ENCODE results near the gene MLKL. TPM values are rescaled to one million over a fixed set of nuclear protein-coding genes. Genes with fewer than 3 reads are reported as not detected.

The MLKL gene
- total RNA-seq, 1 experiment from 2014 or later, result 4.3 TPM

DNA sequence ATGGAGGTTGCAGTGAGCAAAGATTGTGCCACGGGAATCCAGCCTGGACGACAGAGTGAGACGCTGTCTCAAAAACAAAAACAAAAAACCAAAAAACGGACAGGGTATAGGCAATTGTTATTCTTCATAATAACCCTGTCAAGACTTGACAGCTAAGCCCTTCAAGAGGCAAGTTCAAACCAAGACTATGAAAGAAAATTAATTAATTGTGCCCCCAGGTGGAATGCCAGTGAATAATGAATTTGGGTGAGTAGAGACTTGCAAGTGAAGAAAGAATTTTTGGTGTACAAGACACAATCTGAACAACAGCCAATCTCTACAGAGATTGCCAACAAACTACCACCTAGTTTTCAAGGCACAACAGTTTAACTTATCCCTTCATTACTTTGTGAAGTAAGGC is 40.3 kb downstream of the MLKL start (continued):
- TF ChIP-seq, protein P1, sequence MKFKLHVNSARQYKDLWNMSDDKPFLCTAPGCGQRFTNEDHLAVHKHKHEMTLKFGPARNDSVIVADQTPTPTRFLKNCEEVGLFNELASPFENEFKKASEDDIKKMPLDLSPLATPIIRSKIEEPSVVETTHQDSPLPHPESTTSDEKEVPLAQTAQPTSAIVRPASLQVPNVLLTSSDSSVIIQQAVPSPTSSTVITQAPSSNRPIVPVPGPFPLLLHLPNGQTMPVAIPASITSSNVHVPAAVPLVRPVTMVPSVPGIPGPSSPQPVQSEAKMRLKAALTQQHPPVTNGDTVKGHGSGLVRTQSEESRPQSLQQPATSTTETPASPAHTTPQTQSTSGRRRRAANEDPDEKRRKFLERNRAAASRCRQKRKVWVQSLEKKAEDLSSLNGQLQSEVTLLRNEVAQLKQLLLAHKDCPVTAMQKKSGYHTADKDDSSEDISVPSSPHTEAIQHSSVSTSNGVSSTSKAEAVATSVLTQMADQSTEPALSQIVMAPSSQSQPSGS (CRISPR knock-in tag; IDR thresholded peaks at IDR 0.05; ENCODE audit: borderline replicate concordance, low read depth), result no peak
- TF ChIP-seq ZNF396 (CRISPR knock-in tag; IDR thresholded peaks at IDR 0.05; ENCODE audit: borderline replicate concordance) (no peak), SOX15 (CRISPR knock-in tag; IDR thresholded peaks at IDR 0.05) (no peak), CBFB (CRISPR knock-in tag; IDR thresholded peaks at IDR 0.05; ENCODE audit: low read depth) (no peak), ZBTB21 (CRISPR knock-in tag; IDR thresholded peaks at IDR 0.05; ENCODE audit: borderline replicate concordance) (no peak)
- TF ChIP-seq, protein P2, sequence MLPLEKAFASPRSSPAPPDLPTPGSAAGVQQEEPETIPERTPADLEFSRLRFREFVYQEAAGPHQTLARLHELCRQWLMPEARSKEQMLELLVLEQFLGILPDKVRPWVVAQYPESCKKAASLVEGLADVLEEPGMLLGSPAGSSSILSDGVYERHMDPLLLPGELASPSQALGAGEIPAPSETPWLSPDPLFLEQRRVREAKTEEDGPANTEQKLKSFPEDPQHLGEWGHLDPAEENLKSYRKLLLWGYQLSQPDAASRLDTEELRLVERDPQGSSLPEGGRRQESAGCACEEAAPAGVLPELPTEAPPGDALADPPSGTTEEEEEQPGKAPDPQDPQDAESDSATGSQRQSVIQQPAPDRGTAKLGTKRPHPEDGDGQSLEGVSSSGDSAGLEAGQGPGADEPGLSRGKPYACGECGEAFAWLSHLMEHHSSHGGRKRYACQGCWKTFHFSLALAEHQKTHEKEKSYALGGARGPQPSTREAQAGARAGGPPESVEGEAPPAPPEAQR (CRISPR knock-in tag; IDR thresholded peaks at IDR 0.05), result no peak
- TF ChIP-seq, protein P3, sequence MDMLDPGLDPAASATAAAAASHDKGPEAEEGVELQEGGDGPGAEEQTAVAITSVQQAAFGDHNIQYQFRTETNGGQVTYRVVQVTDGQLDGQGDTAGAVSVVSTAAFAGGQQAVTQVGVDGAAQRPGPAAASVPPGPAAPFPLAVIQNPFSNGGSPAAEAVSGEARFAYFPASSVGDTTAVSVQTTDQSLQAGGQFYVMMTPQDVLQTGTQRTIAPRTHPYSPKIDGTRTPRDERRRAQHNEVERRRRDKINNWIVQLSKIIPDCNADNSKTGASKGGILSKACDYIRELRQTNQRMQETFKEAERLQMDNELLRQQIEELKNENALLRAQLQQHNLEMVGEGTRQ (CRISPR knock-in tag; IDR thresholded peaks at IDR 0.05), result no peak
- TF ChIP-seq, protein P4, sequence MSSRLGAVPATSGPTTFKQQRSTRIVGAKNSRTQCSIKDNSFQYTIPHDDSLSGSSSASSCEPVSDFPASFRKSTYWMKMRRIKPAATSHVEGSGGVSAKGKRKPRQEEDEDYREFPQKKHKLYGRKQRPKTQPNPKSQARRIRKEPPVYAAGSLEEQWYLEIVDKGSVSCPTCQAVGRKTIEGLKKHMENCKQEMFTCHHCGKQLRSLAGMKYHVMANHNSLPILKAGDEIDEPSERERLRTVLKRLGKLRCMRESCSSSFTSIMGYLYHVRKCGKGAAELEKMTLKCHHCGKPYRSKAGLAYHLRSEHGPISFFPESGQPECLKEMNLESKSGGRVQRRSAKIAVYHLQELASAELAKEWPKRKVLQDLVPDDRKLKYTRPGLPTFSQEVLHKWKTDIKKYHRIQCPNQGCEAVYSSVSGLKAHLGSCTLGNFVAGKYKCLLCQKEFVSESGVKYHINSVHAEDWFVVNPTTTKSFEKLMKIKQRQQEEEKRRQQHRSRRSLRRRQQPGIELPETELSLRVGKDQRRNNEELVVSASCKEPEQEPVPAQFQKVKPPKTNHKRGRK (CRISPR knock-in tag; IDR thresholded peaks at IDR 0.05; ENCODE audit: borderline replicate concordance), result no peak

DNA sequence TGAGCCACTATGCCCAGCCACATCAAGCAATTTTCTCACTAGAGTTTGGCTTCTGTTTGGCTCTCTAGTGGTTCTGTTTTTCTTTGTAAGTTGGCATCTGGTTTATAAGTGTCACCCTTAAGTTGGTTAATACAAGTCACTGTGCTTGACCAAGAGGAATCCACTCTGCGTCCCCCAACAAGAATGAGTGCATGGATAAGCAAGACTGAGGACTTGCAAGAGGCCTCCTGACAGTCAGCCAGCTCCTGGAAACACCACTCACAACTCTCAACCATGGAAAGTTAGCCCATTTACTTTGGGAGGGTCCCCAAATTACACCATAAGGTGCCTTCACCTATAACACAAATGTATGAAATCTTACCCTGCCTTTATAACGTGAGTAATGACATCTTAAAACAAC is 41.6 kb downstream of the MLKL start:
- ATAC-seq, result no peak
- Mint-ChIP-seq H3K4me1 (0 out of 2 replicates have a peak, but pooled peaks cover 2% of the 10 kb centered on the region), H3K36me3 (peaks cover 91% of the 10 kb centered on the region), H3K27ac (no peak overlapping the region), H3K4me3 (no peak overlapping the region), H3K27me3 (ENCODE audit: low read depth) (no peaks in the 10 kb centered on the region), H3K9me3 (no peaks in the 10 kb centered on the region)
- POLR2A ChIA-PET, result interaction anchor here (0.7 kb wide), 1 partner anchor 10 kb away, joined by 3 read pairs; no protein-coding TSS in a partner anchor
- CTCF ChIA-PET, result no interaction called here
- DNase-seq (ENCODE audit: low spot score), result no peak
- TF ChIP-seq NR1H2 (CRISPR knock-in tag; IDR thresholded peaks at IDR 0.05) (no peak), SMAD3 (CRISPR knock-in tag; IDR thresholded peaks at IDR 0.05; ENCODE audit: borderline replicate concordance) (no peak), TEAD1 (CRISPR knock-in tag; IDR thresholded peaks at IDR 0.05) (no peak), NFYB (CRISPR knock-in tag; conservative IDR thresholded peaks at IDR 0.05; ENCODE audit: low read depth) (no peak), CREB1 (CRISPR knock-in tag; IDR thresholded peaks at IDR 0.05) (no peak)
- TF ChIP-seq, protein P5, sequence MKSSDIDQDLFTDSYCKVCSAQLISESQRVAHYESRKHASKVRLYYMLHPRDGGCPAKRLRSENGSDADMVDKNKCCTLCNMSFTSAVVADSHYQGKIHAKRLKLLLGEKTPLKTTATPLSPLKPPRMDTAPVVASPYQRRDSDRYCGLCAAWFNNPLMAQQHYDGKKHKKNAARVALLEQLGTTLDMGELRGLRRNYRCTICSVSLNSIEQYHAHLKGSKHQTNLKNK (CRISPR knock-in tag; IDR thresholded peaks at IDR 0.05), result no peak
- TF ChIP-seq, protein P3 (CRISPR knock-in tag; IDR thresholded peaks at IDR 0.05), result no peak

DNA sequence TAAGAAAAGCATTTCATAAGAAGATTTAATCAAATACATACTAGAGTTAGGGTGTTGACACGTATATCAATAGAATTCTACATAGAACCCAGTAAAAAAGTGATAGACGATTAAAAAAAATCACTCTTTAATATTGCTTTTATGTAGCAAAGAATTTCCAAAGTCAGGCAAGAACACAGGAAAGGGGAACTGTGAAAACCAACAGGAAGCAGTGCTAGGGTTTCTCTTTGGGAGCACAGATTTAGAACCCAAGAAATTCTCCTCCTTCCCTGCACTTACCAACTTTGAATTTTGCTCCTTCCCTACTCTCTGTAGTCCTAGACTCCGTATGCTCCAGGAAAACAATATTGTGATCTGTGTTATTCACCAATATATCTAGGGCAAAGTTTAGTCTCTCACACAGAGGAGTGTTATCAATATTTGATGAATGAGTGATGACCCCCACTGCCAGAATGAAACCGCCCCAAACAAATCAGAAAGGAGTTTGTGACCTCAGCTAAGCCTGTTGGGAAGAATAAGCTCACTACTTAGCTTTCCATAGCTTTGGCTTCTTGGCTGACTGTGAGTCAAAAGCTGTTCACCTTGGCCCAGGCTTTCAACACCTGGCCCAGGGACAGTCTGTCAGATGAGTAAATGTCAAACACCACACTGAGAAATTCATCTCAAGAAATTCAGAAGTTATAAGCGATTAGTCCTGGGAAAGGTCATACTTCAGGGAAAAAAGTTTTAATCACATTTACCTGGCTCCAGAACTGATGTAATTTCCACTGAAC is 42.6 kb downstream of the MLKL start:
- Mint-ChIP-seq H3K9me3 (no peaks in the 10 kb centered on the region), H3K27me3 (ENCODE audit: low read depth) (no peaks in the 10 kb centered on the region), H3K36me3 (peaks cover 82% of the 10 kb centered on the region), H3K4me3 (no peak overlapping the region), H3K27ac (no peak overlapping the region), H3K4me1 (0 out of 2 replicates have a peak, but pooled peaks cover 2% of the 10 kb centered on the region)
- CTCF ChIA-PET, result no interaction called here
- POLR2A ChIA-PET, result interaction anchor here (0.6 to 0.7 kb wide), 2 partner anchors 327 to 860 kb away, joined by 3 to 5 read pairs; partner anchors contain the start of gene WDR59
- no peak for ATAC-seq
- DNase-seq (ENCODE audit: low spot score), result no peak
- TF ChIP-seq, protein P6, sequence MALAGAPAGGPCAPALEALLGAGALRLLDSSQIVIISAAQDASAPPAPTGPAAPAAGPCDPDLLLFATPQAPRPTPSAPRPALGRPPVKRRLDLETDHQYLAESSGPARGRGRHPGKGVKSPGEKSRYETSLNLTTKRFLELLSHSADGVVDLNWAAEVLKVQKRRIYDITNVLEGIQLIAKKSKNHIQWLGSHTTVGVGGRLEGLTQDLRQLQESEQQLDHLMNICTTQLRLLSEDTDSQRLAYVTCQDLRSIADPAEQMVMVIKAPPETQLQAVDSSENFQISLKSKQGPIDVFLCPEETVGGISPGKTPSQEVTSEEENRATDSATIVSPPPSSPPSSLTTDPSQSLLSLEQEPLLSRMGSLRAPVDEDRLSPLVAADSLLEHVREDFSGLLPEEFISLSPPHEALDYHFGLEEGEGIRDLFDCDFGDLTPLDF (CRISPR knock-in tag; IDR thresholded peaks at IDR 0.05), result no peak
- TF ChIP-seq GRHL2 (CRISPR knock-in tag; IDR thresholded peaks at IDR 0.05; ENCODE audit: insufficient replicate concordance, severe bottlenecking) (no peak), ESRRA (CRISPR knock-in tag; IDR thresholded peaks at IDR 0.05; ENCODE audit: borderline replicate concordance) (no peak)
- TF ChIP-seq, protein P7, sequence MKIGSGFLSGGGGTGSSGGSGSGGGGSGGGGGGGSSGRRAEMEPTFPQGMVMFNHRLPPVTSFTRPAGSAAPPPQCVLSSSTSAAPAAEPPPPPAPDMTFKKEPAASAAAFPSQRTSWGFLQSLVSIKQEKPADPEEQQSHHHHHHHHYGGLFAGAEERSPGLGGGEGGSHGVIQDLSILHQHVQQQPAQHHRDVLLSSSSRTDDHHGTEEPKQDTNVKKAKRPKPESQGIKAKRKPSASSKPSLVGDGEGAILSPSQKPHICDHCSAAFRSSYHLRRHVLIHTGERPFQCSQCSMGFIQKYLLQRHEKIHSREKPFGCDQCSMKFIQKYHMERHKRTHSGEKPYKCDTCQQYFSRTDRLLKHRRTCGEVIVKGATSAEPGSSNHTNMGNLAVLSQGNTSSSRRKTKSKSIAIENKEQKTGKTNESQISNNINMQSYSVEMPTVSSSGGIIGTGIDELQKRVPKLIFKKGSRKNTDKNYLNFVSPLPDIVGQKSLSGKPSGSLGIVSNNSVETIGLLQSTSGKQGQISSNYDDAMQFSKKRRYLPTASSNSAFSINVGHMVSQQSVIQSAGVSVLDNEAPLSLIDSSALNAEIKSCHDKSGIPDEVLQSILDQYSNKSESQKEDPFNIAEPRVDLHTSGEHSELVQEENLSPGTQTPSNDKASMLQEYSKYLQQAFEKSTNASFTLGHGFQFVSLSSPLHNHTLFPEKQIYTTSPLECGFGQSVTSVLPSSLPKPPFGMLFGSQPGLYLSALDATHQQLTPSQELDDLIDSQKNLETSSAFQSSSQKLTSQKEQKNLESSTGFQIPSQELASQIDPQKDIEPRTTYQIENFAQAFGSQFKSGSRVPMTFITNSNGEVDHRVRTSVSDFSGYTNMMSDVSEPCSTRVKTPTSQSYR (CRISPR knock-in tag; IDR thresholded peaks at IDR 0.05), result no peak

All from WTC11 (cell line).